ENCODE results near the gene PCLO.
"Not testable (repeated sequence)": the region's sequence is repeated elsewhere in the genome, so short reads cannot be mapped to it uniquely, and the experiment has no call there.

GRCh38 chr7:82894341-82894740, 268.3 kb downstream of the PCLO start:
- not testable (repeated sequence) for TF ChIP-seq CTCF, EP300, POLR2A (IDR thresholded peaks at IDR 0.05)
